Measurements from ENCODE around the gene TRIM32.
A peak's percentile ranks its signal among the peaks of the same experiment; 100 is the strongest.

Gene TRIM32

GRCh38 chr9:116705531-116705930 is 18.4 kb downstream of the TRIM32 start:
- DNase-seq (ENCODE audit: low spot score): no peak

- DNase-seq (ENCODE audit: low spot score): no peak
These were observed 19.5 kb downstream of the TRIM32 start for GRCh38 chr9:116706310-116707290.

GRCh38 chr9:116712781-116713180 is 25.7 kb downstream of the TRIM32 start:
- DNase-seq (ENCODE audit: low spot score): no peak

GRCh38 chr9:116713271-116713670 is 26.2 kb downstream of the TRIM32 start:
- DNase-seq (ENCODE audit: low spot score): no peak

GRCh38 chr9:116715751-116716150 is 28.6 kb downstream of the TRIM32 start:
- no peak for DNase-seq (ENCODE audit: low spot score)

- no peak for DNase-seq (ENCODE audit: low spot score)
These were observed 29.3 kb downstream of the TRIM32 start for GRCh38 chr9:116716438-116716837.

- DNase-seq (ENCODE audit: low spot score): no peak
These were observed 30.0 kb downstream of the TRIM32 start for GRCh38 chr9:116717150-116717549.

GRCh38 chr9:116718111-116718510 is 31.0 kb downstream of the TRIM32 start:
- DNase-seq (ENCODE audit: low spot score): no peak

- no peak for DNase-seq (ENCODE audit: low spot score)
These were observed 33.0 kb downstream of the TRIM32 start for GRCh38 chr9:116720111-116720510.

GRCh38 chr9:116721411-116721810 is 34.3 kb downstream of the TRIM32 start:
- DNase-seq (ENCODE audit: low spot score): no peak

- no peak for DNase-seq (ENCODE audit: low spot score)
These were observed 34.8 kb downstream of the TRIM32 start for GRCh38 chr9:116721944-116722343.

- no peak for DNase-seq (ENCODE audit: low spot score)
These were observed 37.0 kb downstream of the TRIM32 start for GRCh38 chr9:116724123-116724522.

GRCh38 chr9:116726602-116727001 is 39.5 kb downstream of the TRIM32 start:
- no peak for DNase-seq (ENCODE audit: low spot score)

- no peak for DNase-seq (ENCODE audit: low spot score)
These were observed 46.0 kb downstream of the TRIM32 start for GRCh38 chr9:116733010-116733641.

GRCh38 chr9:116736399-116737151 is 49.5 kb downstream of the TRIM32 start:
- DNase-seq (ENCODE audit: low spot score): no peak

GRCh38 chr9:116737152-116737546 is 50.0 kb downstream of the TRIM32 start:
- DNase-seq (ENCODE audit: low spot score): peak; percentile 73

GRCh38 chr9:116741086-116741740 is 54.1 kb downstream of the TRIM32 start:
- DNase-seq (ENCODE audit: low spot score): no peak

GRCh38 chr9:116741742-116742141 is 54.6 kb downstream of the TRIM32 start:
- DNase-seq (ENCODE audit: low spot score): no peak

GRCh38 chr9:116749176-116749575 is 62.1 kb downstream of the TRIM32 start:
- no peak for DNase-seq (ENCODE audit: low spot score)

- DNase-seq (ENCODE audit: low spot score): no peak
These were observed 62.7 kb downstream of the TRIM32 start for GRCh38 chr9:116749772-116750171.

- DNase-seq (ENCODE audit: low spot score): no peak
These were observed 63.4 kb downstream of the TRIM32 start for GRCh38 chr9:116750510-116750909.

All from globus pallidus (tissue), 1 donor.